Activated CD8-positive, alpha-beta memory T cell treated with anti-CD3 and anti-CD28 coated beads, Interleukin-2, amount 50 U/mL, for 4 hours (primary cell): ENCODE results near the gene IDE.

Experiments used
- DNase-seq: peaks from one replicate; pipeline ENCODE4 v3.0.0-alpha.2; 2020

The IDE gene

DNA sequence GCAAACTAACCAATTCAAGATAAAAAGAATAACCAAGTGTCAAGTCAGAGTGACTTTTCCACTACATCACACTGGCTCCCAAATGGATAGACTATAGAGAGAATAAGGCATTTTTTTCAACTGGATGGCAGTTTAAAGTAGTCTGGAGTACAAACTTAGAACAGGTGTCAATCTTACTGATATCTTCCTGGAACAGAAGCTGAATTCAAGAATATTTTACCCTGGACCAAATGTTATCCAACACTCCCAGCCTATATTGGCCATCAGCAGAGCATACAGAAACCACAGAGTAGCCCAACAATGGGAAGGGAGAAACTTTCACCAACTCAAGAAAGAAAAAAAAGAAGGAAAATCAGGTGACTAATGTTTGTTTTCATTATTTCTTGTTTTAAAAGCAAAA is 11.5 kb downstream of the IDE start:
- no peak for DNase-seq

DNA sequence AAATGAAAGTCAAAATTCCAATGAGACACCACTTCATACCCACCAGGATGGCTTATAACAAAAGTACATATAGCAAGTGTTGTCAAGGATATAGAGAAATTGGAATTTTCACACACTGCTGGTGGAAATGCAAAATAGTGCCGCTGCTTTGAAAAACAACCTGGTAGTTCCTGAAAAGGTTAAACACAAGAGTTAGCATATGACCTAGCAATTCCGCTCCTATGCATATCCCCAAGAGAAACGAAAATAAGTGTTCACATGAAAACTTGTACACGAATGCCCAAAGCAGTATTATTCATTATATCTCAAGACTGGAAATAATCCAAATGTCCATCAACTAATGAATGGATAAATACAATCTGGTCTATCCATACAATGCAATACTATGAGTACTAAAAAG is 14.8 kb downstream of the IDE start:
- DNase-seq, result no peak

GRCh38 chr10:92553959-92554358 is 19.9 kb downstream of the IDE start:
- DNase-seq, result no peak

DNA sequence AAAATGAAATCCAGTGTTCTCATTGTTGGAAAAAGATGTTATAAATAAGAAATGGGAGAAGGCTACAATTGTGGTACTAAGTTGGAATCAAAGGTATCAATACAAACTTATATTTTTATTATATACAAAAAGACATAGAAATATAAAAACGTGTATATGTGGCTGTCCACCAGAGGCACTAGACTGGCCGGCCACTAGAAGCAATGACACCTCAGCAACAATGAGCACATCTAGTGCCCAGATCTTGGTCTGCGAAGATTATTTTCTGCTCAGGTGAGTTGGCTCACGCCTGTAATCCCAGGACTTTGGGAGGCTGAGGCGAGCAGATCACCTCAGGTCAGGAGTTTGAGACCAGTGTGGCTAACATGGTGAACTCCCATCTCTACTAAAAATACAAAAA is 21.6 kb downstream of the IDE start:
- DNase-seq, result no peak

DNA sequence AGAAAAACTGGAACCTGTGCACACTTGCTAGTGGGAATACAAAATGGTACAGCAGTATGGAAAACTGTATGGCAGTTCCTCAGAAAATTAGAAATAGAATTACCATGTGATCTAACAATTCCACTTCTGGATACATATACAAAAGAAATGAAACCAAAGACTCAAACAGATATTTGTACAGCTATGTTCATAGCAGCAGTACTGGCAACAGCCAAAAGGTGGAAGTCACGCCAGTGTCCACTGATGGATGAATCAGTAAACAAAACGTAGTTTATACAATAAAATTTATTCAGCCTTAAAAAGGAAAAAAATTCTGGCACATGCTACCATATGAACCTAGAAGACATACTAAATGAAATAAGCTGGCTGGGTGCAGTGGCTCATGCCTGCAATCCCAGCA is 23.0 kb downstream of the IDE start:
- DNase-seq, result no peak

DNA sequence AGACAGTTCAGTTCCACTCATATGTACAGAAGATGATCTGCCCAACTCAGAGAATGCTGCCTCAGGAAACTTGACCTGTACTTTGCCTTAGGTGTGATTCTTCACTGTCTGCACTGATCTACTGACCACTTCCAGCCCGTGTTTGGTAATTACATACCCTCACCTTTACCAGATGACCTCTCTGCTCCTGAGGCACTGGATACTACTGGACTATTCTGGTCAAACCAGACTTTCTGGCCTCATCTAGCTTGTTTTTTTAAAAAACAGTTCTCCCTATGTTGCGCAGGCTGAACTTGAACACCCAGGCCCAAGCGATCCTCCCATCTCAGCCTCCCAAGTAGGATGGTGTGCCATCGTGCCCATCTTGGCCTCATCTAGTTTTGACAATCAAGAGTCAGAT is 26.2 kb downstream of the IDE start:
- no peak for DNase-seq

DNA sequence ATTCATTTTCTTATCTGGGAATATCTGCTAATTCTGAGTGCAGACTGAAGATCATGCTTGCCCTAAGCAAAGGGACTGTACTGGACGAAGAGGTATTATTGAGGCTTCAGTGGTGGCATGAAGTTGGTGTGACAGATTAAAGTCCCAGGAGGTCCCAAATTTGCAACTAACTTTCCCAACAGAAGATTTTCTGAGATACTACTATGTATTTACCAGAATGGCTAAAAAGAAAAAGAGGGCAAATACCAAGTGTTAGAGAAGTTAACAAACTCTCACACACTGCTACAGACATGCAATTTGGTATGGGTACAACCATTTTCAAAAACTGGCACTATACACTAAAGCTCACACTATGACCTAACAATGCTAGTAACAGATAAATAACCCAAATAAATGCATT is 28.3 kb downstream of the IDE start:
- DNase-seq, result no peak

DNA sequence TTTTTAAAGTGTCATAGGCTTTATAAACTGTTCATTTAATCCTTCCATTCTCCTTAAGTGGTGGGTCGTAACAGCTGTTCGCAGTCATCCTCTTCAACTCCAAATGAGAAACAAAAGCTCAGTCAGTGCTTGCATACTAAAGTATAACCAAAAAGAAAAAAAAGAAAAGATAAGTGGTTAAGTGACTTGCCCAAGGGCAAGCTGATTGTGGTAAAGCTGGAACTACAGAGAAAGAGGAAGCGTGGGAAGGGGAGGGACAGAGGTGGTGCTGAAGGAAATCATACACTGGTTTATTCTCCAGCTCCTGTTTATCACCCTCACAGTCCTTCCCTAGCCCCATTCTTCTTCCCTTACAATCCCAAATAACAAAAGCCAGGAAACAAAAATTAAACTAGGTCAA is 29.6 kb downstream of the IDE start:
- no peak for DNase-seq

- DNase-seq, result no peak
Measured at GRCh38 chr10:92542458-92542857, 31.4 kb downstream of the IDE start.

GRCh38 chr10:92541583-92541982 is 32.3 kb downstream of the IDE start:
- no peak for DNase-seq

GRCh38 chr10:92538231-92538958 is 35.5 kb downstream of the IDE start:
- no peak for DNase-seq

GRCh38 chr10:92530891-92531535 is 42.9 kb downstream of the IDE start:
- no peak for DNase-seq

GRCh38 chr10:92530421-92530820 is 43.5 kb downstream of the IDE start:
- DNase-seq, result no peak

DNA sequence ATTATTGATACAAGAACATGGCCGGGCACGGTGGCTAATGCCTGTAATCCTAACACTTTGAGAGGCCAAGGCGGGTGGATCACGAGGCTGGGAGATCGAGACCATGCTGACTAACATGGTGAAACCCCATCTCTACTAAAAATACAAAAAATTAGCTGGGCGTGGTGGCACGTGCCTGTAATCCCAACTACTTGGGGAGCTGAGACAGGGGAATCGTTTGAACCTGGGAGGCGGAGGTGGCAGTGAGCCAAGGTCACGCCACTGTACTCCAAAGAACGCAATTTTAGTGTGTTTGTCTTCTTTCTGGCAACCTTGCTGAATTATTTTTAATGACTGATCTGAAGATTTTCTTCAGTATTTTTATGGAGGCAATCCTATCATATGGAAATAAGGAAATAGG is 46.2 kb downstream of the IDE start:
- no peak for DNase-seq

DNA sequence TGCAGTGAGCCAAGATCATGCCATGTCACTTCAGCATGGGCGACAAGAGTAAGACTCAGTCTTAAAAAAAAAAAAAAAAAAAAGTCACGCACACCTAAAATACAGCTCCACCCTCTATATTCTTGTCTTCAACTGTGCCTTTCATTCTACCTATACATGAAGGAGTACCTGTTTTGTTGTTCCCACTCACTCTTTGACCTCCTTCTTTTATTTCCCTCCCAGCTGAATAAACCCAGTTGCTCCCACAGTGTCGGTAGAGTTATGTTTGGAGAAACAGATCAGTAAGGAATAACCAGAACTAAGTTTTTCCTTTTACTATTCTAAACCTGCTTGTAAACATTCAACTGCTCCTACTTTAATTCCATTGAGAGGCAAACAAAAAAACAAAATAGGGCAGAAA is 50.3 kb downstream of the IDE start:
- DNase-seq, result no peak

DNA sequence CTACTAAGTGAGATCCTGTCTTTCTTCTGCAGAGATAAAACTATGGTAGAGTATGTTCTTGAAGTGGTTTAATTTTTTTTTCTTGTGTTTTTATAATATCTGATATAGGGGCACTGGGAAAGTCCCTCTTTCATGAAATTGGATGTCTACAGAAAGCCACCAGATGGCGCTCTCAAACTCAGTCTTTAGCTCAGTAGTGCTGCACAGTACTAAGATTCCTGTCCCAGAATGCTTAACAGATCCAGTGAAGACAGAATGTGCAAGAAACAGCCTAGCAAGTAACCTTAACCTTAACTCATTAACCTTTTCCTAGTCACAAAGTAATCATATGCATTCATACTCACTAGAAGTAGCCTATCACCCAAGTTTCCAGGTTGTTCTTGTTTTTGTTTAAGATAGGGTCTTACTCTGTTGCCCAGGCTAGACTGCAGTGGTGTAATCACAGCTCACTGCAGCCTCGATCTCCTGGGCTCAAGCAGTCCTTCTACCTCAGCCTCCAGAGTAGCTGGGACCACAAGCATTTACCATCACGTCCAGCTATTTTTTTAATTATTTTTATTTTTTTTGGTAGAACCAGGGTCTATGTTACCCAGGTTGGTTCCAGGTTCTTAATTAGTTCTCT is 56.7 kb downstream of the IDE start:
- DNase-seq, result peak; percentile 62

DNA sequence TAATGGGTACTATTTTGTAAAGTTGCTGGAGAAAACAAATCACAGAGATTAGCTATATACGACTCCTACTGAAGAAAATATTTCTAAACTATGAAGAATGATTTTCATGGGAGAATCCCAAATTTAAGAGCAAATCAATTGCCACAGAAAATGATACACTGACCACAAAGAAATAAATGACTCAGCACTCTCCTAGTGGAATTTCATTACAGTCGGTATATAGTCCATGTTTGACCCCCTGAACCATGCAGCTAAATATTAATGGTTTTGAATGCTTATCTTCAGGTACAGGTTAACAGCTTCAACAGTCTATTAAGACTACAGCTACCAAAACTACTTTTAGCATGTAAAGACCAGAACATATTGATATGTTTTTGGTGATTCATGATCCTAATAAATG is 65.0 kb downstream of the IDE start:
- no peak for DNase-seq

DNA sequence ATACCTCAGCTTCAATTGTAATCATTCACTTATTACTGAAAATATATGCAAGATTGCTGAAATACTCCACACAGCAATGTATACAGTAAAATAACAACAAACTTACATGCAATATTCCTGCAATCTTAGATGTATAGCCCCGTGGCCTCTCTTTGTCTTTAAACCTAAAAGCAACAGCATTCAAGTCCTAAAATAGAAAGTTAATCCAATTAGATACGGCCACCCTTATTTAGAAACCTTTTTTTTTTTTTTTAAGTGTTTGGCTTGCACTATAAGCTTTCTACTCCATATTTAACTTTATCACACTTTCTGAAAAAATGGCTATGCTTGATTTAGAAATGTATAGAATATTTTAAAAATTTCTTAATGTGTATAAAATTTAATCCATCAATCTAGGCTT is 67.6 kb downstream of the IDE start:
- DNase-seq, result no peak

DNA sequence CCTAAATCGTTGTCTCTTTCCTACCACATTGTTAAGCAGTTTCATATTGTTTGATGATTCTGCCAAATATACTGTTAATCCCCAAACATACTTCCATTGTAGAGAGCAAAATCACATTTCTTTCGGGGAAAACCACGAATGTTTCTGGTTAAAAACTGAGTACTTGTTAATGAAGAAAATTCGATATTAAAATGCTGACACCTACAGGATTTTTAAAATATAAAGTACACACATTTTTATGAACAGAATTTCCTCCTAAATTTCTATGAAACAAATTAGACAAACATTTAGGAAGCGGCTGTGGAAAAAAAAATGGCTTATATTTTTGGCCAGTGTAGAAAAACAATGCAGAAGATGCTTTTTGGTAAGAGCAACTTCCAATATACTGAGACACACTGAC is 68.8 kb downstream of the IDE start:
- DNase-seq, result no peak

DNA sequence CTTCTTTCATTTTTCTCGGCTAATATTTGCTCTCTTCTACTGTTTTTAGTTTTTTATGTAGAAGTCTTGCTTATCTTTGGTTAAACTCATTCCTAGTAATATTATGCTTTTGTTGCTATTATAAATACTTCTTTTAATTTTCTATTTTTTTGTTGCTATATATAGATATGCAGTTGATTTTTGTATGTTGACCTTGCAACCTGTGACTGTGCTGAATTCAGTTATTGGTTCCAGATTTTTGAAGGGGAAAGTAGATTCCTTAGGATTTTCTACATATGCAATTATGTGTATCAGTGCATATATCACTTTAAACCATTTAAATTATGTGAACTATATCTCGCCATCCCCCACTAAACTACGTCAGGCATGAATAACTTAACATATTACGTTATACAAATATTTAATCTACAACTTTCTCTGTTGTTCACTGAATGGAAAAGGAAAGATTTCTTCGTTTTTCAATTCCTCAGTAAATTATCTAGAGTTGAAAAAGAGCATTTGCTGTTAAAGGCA is 71.5 kb downstream of the IDE start:
- DNase-seq, result no peak

- no peak for DNase-seq
Measured at GRCh38 chr10:92493362-92493761, 80.5 kb downstream of the IDE start.

GRCh38 chr10:92492748-92493240 is 81.1 kb downstream of the IDE start:
- DNase-seq, result no peak

- no peak for DNase-seq
Measured at GRCh38 chr10:92490387-92490786, 83.5 kb downstream of the IDE start.

GRCh38 chr10:92486637-92487036 is 87.3 kb downstream of the IDE start:
- no peak for DNase-seq
